T1000 (cell line): ENCODE measurements around the gene ZFX.

ENCODE experiments used
- DNase-seq: peaks from one replicate; lab custom pipeline; 2025; ENCODE audit warnings: mixed read lengths; lab: John Stamatoyannopoulos, UW

ZFX gene

DNA sequence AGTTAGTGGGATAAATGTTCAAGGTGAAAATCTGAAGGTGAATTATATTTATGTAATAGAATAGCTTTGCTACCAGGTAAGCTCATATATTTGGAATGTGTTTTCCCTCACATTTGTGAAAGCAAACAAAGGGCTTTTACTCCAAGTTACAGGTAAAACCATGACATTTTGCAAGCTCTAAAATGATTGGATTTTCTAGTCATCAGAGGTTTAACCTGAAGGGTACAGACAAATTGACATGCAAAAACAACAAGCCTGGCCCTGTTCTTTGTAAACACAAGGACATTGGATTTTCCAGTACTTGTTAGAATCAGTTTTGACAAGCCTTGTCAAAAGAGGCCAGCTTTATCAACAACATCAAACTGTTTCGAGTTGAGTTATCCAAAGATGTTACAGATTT, 51.7 kb downstream of the ZFX start:
- DNase-seq, result no peak

DNA sequence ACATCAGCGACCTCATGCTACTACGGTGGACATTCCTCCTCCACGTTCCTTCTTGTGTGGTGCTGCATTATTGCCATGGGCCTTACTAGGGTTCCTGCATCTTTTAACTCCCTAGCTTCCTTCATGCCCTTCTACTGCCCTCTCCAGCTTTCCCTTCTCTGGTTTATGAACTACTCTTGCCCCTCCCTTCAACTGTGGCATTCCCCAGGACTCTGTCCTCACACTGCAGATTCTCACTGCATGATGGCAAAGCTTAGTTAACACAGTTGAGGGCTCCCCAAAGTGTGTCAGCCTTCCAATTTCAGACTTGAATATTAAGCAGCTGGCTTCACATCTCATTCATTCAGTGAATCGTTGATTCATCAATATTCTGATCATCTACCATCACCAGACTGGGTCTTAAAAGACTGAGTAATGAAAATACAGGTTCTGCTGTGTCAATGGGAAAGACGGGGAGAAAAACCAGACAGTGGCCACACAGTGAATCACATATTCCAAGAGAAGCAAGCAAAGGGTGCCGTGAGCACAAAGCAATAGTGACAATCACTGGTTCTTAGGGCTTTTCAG, 53.0 kb downstream of the ZFX start:
- no peak for DNase-seq

DNA sequence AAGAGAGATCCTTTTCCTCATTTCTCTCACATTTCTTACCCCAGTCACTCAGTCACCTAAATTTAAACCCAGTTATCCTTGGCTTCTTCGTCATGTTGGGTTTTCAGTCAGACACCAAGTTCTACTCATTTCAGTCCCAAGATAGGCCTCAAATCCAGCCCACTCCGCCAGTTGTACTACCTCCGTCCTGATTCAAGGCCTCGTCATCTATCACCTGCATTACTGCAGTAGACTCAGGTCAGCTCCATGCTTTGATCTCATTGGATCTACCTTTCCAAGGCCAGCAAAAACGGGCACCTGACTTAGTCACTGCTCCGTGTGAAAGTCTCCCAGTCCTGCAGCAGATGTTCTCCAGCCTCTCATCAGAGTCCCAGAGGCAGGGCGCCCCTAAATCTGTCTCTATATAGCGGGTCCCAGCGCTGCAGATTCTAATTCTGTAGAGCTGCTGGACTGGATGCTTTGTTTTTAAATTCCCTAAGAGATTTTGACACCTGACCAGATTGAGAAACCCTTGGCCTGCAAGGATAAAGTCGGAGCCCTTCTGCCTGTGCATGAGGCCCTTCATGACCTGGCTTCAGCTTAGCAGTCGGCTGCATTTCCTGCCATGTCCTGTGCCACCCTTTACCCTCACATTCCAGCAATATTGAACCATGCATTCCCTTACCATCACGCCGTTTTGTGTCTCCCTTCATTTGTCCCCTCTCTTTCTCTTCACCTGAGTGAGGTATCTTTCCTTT, 53.7 kb downstream of the ZFX start:
- no peak for DNase-seq

DNA sequence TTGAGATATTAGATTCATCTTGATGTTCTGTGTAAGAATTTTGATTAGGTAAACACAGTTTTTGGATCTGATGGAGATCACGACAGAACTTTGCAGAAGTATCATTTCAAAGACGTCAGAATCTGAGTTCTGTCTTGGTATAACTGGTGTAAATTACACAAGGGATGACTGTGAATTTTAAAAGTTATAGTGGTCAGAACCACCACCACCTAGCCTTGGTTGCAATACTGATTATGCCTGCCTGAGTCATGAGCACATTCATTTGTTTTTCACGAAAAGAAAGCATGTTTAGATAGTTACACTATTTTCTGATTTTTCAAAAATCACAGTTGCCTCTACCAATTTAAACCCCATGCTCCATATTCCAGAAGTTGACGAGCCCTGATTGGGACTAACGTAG, 54.8 kb downstream of the ZFX start:
- DNase-seq, result no peak

DNA sequence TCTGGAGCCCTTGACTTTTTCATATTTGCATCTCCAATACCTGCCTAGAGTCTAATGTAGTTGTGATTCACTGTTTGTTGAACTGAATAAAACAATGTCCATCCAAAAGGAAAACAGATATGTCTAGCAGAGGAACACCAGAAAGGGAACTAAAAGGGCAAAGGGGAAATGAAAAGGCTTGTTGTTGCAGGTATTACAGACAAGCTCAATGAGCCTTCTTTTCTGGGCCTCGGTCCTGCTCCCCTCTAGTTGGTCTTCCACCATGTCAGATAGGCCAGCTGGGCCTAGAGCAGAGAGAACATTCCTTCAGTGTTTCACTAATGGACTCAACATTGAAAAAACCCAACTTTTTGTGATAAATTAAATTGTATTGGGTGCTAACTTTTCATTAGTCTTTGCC, 55.4 kb downstream of the ZFX start:
- no peak for DNase-seq

DNA sequence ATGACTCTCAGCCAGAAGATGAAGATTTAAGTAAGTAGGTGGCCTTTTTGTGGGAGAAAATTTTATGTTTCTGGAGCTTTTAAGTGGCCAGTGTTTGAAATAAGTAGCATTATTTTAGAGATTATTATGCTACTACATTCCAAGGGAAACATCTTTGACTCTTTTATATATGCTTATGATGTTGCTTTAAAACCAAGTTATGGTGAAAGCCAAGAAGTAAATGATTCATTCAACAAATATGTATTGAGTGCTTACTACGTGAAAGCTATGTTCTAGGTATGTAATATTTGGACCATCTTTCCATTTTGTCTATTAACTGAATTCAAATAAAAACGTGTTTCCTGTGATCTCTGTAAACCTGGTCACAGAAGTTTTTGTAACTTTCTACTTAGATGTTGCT, 58.3 kb downstream of the ZFX start:
- no peak for DNase-seq

DNA sequence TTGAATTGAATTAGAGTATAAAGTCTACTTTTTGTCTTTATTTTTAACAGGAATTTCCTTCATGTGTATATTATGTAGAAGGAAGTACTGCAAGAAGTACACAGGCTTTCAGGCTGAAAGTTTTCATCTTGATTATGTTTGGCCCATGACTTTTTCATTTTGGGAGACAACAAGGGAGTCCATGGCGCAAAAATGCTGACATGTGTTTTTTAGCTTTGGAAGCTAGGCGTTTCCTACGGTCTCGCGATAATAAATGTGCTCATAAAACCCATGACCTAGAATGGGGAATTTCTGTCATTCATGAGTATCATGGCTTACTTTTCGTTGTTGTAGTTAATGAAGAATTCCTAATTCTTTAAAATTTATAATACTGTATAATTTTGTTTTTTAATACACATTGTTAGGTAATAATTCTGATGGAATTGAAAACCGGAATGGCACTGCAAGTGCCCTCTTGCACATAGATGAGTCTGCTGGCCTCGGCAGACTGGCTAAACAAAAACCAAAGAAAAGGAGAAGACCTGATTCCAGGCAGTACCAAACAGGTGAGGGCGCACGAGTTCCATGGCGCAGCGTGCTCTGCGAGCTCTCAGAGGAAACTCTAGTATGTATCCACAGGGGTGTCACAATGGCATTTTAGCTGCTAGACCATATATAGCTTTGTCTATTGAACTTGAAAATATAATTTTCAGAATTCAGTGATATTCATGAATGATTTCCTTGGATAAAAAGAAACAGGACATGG, 59.1 kb downstream of the ZFX start:
- no peak for DNase-seq

DNA sequence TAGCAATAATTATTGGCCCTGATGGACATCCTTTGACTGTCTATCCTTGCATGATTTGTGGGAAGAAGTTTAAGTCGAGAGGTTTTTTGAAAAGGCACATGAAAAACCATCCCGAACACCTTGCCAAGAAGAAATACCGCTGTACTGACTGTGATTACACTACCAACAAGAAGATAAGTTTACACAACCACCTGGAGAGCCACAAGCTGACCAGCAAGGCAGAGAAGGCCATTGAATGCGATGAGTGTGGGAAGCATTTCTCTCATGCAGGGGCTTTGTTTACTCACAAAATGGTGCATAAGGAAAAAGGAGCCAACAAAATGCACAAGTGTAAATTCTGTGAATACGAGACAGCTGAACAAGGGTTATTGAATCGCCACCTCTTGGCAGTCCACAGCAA, 60.7 kb downstream of the ZFX start:
- DNase-seq, result no peak

DNA sequence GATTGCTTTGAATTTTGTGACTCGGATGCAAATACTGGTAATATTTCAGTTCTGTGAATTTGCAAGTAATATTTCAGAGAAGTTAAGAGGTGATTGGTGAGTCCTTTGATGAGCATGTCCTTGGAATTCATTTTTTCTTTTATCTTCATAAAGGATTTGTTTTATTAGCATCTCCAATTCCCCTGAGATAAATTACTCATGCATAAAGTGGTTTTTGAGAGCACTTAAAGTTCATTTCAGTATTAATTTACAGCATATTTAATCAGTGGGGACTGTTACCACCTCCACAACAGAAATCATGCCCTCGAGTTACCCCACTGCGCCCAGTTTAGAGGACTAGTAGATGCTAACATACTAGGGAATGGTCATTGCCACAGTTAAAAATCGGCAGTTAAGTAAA, 65.0 kb downstream of the ZFX start:
- DNase-seq, result no peak

DNA sequence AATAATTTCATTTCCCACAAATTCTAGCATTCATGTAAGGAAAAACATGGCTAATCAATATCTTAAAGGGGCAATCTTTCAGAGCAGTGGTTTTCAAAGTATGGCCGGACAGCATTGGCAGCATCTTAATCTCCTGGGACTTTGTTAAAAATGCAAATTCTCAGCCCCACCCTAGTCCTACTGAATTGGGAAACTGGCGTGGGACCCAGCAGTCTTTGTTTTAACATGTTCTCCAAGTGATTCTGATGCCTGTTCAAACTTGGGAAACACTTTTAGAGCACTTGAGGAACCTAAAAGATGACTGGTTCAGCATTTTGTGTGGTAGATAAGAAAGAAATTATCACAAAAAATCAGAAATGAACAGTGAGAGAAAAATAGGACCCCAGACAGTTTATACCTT, 65.7 kb downstream of the ZFX start:
- DNase-seq, result no peak

DNA sequence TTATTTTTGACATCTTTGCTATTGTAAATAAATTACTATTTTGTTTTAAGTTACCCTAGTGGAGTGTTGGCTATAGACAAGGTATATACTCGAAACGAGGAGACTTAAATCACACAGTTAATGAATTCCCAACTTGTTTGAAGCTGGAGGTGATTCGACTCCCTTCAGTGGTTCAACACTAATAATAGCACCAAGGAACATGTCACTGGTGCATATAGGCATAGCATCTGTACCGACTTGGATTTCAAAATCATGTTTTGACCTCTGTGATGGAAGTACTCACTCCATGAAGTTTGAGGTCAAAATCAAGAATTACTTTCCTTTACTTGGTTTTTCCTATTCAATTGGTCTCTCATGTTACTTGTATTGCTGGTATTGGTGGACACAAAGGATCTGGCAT, 66.5 kb downstream of the ZFX start:
- DNase-seq, result no peak

DNA sequence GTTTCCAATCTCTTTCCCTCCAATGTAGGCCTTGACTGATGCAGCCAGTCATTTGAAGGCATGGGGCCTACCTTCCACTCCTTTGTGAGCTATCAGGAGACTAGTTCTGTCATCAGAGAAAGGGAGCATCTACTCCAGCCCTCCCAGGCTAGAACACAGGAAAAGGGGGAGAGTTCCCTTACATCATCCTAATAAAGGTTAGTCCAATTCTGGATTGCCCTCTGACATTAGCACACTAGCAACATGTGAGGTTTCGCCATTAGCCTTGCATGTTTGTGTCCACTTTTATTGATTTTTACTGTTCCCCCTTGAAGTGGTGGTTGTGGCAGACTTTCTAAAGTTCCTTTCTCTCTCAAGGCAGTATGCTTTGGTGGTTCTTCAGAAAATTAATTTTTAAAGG, 67.3 kb downstream of the ZFX start:
- DNase-seq, result no peak

DNA sequence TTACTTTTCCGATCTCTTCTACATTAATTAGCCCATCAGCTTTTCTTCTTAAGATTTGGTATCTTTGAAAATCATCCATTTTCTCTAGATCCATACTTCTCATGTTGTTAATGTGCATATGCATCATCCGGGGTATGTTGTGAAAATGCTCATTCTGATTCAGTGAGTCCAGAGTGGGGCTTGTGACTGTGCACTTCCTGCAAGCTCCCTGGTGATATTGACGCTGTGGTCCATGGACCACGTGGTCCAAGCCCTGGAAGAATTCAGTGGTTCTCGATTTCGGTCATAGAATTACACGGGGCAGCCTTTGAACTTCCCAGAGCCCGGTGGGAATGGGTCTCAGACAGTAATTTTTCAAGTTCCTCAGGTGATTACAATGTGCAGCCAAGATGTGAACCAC, 69.8 kb downstream of the ZFX start:
- DNase-seq, result no peak

DNA sequence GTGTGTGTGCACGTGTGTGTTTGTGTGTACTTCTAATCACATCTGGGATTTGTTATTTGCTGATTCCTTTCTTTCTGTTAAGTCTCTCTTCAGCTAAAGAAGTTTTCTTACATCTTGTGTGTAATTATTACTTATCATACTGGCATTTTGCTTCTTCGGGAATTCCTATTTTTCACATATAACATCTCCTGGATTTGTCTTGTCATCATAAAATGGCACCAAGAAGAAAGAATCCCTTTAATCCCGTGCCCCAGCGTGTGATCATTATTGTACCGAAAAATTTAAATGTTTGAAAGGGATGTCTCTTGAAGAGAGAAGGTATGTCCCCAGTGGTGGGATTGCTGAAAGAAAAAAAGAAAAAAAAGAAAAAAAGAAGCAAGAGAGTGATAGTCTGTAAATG, 72.3 kb downstream of the ZFX start:
- DNase-seq, result no peak

DNA sequence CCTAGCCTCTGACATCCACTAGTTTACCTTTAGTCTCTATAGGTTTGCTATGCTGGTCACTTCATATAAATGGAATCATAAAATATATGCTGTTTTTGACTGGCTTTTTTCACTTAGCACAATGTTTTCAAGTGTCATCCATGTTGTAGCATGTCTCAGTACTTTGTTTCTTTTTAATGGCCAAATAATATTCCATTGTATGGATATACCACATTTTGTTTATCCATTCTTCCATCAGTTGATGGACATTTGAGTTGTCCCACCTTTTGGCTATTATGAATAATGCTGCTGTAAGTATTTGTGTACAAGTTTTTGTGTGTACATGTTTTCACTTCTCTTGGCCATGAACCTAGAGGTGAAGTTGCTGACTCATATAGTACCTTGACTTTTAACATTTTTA, 75.7 kb downstream of the ZFX start:
- no peak for DNase-seq

DNA sequence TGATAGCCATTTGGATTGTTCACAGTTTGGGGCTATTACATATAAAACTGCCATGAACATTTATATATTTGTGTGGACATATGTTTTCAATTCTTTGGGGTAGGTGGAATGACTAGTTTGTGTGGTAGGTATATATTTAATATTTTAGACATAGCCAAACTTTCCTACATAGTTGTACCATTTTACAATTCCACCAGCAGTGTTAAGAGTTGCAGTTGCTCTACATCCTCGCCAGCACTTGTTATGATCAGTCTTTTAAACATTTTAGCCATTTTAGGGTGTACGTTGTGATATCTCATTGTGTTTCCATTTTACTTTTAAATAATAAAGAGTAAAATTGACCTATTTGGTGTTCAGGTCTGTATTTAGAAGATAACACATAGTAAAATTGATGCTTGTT, 76.6 kb downstream of the ZFX start:
- DNase-seq, result no peak

DNA sequence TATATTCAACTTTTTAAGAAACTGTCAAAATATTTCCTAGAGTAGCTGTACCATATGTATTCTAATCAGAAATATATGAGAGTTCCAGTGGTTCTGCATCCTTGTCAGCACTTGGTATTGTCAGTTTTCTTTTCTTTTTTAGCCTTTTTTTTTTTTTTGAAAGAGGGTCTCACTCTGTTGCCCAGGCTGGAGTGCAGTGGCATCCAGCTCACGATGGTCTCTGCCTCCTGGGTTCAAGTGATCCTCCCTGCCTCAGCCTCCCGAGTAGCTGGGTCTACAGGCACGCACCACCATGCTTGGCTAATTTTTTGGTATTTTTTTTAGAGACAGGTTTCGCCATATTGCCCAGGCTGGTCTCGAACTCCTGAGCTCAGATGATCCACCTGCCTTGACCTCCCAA, 79.1 kb downstream of the ZFX start:
- no peak for DNase-seq

DNA sequence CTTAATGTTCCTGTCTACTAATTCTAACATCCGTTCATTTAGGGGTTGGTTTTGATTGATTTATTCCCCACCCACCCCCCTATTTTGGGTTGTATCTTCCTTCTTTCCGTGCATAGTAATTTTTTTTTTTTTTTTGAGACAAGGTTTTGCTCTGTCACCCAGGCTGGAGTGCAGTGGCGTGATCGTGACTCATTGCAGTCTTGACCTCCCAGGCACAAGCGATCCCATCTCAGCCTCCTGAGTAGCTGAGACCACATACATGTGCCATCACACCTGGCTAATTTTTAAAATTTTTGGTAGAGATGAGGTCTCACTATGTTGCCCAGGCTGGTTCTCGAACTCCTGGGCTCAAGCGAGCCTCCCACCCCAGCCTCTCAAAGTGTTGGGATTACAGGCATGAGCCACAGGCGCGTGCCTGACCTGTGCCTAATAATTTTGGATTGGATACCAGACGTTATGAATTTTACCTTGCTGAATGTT, 79.9 kb downstream of the ZFX start:
- DNase-seq, result no peak

DNA sequence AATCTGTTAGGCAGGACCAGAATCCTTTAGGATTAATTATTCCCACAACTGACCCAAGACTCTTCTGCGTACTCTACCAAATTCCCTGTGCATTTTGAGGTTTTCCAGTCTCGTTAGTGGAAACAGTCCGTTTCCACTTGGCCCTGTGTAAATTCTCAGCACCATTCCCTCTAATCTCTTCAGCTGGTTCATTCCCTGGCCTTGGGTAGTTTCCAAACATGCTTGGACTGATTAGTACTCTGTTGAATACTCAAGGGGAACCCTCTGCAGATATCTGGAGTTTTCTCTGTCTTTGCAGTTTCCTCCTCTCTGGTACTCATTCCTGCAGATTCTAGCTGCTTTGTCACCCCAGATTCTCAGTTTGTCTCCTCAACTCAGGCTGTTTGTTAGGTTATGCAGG, 80.4 kb downstream of the ZFX start:
- DNase-seq, result no peak

DNA sequence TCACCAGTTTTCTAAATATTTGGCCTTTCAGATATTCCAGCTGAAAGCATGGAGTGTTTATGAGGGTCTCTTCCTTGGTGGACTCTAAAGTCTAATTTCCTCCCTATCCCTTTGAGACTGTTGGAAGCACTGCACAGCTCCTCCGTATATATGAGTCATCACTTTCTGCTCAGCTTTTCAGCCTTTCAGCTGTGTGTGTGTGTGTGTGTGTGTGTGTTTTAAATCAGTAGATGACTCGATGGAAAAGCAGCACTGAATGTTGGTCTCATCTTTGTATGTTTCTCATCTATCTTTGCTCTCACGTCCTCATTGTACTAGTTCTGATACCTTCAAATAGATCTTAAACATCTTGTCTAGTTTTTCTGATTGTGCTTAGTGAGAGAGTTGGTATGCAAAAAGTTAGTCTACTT, 81.6 kb downstream of the ZFX start:
- DNase-seq, result no peak

DNA sequence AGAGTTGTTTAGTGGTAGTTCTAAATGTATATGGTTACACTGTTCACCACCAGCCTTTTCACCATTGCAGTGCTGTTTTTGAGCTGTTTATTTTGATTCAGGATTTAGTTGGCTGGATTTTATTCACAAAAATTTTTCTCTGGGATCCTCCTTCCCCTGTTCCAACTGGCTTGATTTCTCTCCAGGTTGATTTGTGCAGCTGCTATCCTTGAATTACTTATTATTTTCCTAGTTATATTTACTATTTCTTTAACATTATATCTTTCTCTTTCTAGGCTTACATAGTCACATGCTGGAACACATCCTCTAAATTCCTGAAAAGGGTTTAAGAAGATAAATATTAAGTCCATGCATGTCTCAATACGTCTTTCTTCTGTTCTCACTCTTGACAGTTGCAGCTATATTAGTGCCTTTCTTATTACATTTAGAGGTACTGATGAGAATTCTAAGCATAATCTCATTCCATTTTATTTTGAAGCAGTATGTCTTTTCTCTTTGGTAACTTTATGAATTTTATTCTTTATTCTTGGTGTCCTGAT, 82.2 kb downstream of the ZFX start:
- DNase-seq, result no peak

DNA sequence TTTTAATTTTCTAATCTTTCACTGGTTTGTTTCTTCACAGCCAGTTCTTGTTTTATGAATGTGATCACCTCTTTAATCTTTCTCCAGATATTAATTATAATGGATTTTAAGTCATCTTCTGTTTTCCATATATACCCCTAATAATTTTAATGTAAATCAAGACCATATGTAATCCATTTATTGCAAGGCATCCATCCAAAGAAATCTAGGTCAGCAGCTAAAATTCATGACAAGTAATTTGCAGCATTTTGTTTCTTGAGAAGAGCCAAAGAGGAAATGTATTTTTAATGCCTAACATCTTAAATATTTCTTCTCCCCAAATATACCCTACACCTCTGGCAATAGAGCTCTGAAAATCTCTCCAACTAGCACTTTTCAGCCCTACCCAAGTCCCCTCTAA, 83.3 kb downstream of the ZFX start:
- DNase-seq, result no peak

DNA sequence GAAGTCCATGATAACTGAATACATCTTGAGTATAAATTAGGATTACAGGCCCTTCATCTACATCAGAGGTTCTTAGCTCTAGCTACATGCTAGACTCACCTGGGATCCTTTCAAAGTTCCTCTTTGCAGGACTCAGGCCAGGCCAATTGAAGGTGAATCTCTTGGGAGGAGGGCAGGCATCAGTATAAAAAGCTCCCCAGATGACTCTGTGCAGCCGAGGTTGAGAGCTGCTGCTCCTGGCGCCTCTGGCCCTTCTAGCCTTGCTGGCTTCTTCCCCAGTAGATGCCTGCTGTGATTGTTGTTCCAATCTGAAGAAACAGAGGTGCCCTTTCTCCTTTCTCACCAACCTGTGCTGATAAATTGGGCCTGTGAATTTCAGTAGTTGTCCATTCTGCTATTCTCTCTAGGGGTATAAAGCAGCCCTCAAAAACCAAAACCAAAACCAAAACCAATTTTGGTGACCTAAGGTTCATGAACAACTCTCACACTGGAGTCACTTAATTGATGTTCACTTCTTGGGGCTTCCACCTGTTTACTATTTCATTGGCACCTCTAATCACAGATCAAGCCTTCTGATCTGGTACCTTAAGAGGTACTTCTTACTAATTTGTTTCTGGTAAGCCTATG, 85.7 kb downstream of the ZFX start:
- DNase-seq, result no peak
